ENCODE data around the gene KIF23.

DNA sequence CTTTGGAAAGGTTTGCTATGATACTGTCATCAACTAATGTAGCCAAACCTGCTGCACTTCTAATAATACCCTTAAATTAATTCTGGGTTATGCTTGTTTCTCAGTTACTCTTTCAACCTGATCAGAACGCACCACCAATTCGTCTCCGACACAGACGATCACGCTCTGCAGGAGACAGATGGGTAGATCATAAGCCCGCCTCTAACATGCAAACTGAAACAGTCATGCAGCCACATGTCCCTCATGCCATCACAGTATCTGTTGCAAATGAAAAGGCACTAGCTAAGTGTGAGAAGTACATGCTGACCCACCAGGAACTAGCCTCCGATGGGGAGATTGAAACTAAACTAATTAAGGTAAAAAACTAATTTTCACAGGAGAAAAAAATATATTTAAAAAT, 30.5 kb downstream of the KIF23 start:
- TF ChIP-seq POLR2A (IDR thresholded peaks at IDR 0.05) = no peak
- TF ChIP-seq, protein P1, sequence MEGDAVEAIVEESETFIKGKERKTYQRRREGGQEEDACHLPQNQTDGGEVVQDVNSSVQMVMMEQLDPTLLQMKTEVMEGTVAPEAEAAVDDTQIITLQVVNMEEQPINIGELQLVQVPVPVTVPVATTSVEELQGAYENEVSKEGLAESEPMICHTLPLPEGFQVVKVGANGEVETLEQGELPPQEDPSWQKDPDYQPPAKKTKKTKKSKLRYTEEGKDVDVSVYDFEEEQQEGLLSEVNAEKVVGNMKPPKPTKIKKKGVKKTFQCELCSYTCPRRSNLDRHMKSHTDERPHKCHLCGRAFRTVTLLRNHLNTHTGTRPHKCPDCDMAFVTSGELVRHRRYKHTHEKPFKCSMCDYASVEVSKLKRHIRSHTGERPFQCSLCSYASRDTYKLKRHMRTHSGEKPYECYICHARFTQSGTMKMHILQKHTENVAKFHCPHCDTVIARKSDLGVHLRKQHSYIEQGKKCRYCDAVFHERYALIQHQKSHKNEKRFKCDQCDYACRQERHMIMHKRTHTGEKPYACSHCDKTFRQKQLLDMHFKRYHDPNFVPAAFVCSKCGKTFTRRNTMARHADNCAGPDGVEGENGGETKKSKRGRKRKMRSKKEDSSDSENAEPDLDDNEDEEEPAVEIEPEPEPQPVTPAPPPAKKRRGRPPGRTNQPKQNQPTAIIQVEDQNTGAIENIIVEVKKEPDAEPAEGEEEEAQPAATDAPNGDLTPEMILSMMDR (IDR thresholded peaks at IDR 0.05 in 4 of 5, conservative IDR thresholded peaks at IDR 0.05 in 1 of 5) = no peak

All from gastrocnemius medialis (tissue), 4 donors.